Mesenchymal stem cell (in vitro differentiated cells and primary cell): ENCODE results near the gene SLC9A2.
A peak's percentile ranks its signal among the peaks of the same experiment; 100 is the strongest.

ENCODE experiments used
- DNase-seq: peaks from one replicate; pipeline ENCODE4 v3.0.0-alpha.2; 2013
- H2AFZ ChIP-seq: one replicate; pipeline ENCODE4 v1.6.1; 2013; ENCODE audit warnings: low read depth, mild to moderate bottlenecking, control low read depth, inconsistent platforms, low read length, moderate library complexity
- H2AK5ac ChIP-seq: 2 replicates; pipeline ENCODE4 v1.6.1; 2013; ENCODE audit warnings: low read length, moderate library complexity, mild to moderate bottlenecking, inconsistent platforms; ENCODE audit not compliant: severe bottlenecking
- H2BK120ac ChIP-seq: one replicate; pipeline ENCODE4 v1.6.1; 2013; ENCODE audit warnings: low read depth, mild to moderate bottlenecking, inconsistent platforms, low read length, moderate library complexity
- H2BK12ac ChIP-seq, 2 experiments: one replicate each; pipeline ENCODE4 v1.6.1; 2013; ENCODE audit warnings: inconsistent platforms in 2 of 2, low read length in 2 of 2, mild to moderate bottlenecking in 2 of 2, moderate library complexity in 2 of 2, control low read depth in 1 of 2
- H2BK15ac ChIP-seq: one replicate; pipeline ENCODE4 v1.6.1; 2013; ENCODE audit warnings: mild to moderate bottlenecking, low read depth, inconsistent platforms; ENCODE audit not compliant: poor library complexity, severe bottlenecking
- H2BK5ac ChIP-seq: 2 replicates; pipeline ENCODE4 v1.6.1; 2013; ENCODE audit warnings: low read depth, mild to moderate bottlenecking, low read length, control low read depth, inconsistent platforms; ENCODE audit not compliant: poor library complexity, severe bottlenecking
- H3K14ac ChIP-seq, 2 experiments: one replicate each; pipeline ENCODE4 v1.6.1; 2013; ENCODE audit warnings: inconsistent platforms in 2 of 2, low read length in 2 of 2, control low read depth in 1 of 2, mild to moderate bottlenecking in 1 of 2, moderate library complexity in 1 of 2
- H3K18ac ChIP-seq, 2 experiments: one replicate each; pipeline ENCODE4 v1.6.1; 2013; ENCODE audit warnings: inconsistent platforms in 2 of 2, low read length in 2 of 2, control low read depth in 1 of 2, low read depth in 1 of 2, mild to moderate bottlenecking in 1 of 2
- H3K23ac ChIP-seq, 2 experiments: one replicate each; pipeline ENCODE4 v1.6.1; 2013; ENCODE audit warnings: inconsistent platforms in 2 of 2, low read length in 2 of 2, mild to moderate bottlenecking in 2 of 2, moderate library complexity in 2 of 2, control low read depth in 1 of 2
- H3K27ac ChIP-seq: 2 replicates; pipeline ENCODE4 v1.5.1; 2013; ENCODE audit warnings: mild to moderate bottlenecking, moderate library complexity, low read length, control low read depth, inconsistent platforms; ENCODE audit not compliant: poor library complexity, severe bottlenecking
- H3K27me3 ChIP-seq, 2 experiments: 2 replicates each; pipeline versions ENCODE4 v1.6.1 to v1.7.0; 2013; ENCODE audit warnings: low read length in 2 of 2, mild to moderate bottlenecking in 2 of 2, moderate library complexity in 2 of 2, control low read depth in 1 of 2, inconsistent platforms in 1 of 2; ENCODE audit not compliant: control insufficient read depth in 1 of 2, insufficient read depth in 1 of 2
- H3K36me3 ChIP-seq, 2 experiments: 2 replicates each; pipeline versions ENCODE4 v1.6.1 to v1.7.0; 2013; ENCODE audit warnings: low read length in 2 of 2, control low read depth in 1 of 2, inconsistent platforms in 1 of 2, low read depth in 1 of 2, mild to moderate bottlenecking in 1 of 2; ENCODE audit not compliant: insufficient read depth in 2 of 2, control insufficient read depth in 1 of 2
- H3K4ac ChIP-seq, 2 experiments: one replicate each; pipeline ENCODE4 v1.6.1; 2013; ENCODE audit warnings: inconsistent platforms in 2 of 2, low read length in 2 of 2, mild to moderate bottlenecking in 2 of 2, moderate library complexity in 2 of 2, control low read depth in 1 of 2, low read depth in 1 of 2
- H3K4me1 ChIP-seq: 2 replicates; pipeline ENCODE4 v1.6.1; 2013; ENCODE audit warnings: low read depth, low read length, control low read depth; ENCODE audit not compliant: control insufficient read depth, insufficient read depth
- H3K4me2 ChIP-seq: 2 replicates; pipeline ENCODE4 v1.6.1; 2013; ENCODE audit warnings: low read length, mild to moderate bottlenecking, inconsistent platforms; ENCODE audit not compliant: poor library complexity, severe bottlenecking
- H3K4me3 ChIP-seq, 2 experiments: 2 replicates each; pipeline versions ENCODE4 v1.5.1 to v1.7.0; 2013; ENCODE audit warnings: low read length in 2 of 2, mild to moderate bottlenecking in 2 of 2, control low read depth in 1 of 2, low read depth in 1 of 2; ENCODE audit not compliant: insufficient read depth in 1 of 2
- H3K79me1 ChIP-seq: replicated peaks from 2 replicates; pipeline ENCODE4 v1.6.1; 2013; ENCODE audit warnings: mild to moderate bottlenecking, control low read depth, low read length, inconsistent platforms; ENCODE audit not compliant: poor library complexity, severe bottlenecking
- H3K9ac ChIP-seq: 2 replicates; pipeline ENCODE4 v1.7.0; 2013; ENCODE audit warnings: mild to moderate bottlenecking, low read length, moderate library complexity
- H3K9me3 ChIP-seq: 2 replicates; pipeline ENCODE4 v1.7.0; 2013; ENCODE audit warnings: mild to moderate bottlenecking, low read length; ENCODE audit not compliant: control insufficient read depth
- H4K8ac ChIP-seq: one replicate; pipeline ENCODE4 v1.6.1; 2013; ENCODE audit warnings: inconsistent platforms, mild to moderate bottlenecking, low read length, moderate library complexity
- H4K91ac ChIP-seq: one replicate; pipeline ENCODE4 v1.6.1; 2013; ENCODE audit warnings: mild to moderate bottlenecking, low read length, inconsistent platforms
- WGBS: methylation state at CpG from one replicate; pipeline ENCODE4 v1.1.7; 2013; ENCODE audit warnings: mixed read lengths; 5-methylcytosine and 5-hydroxymethylcytosine counted together

Gene SLC9A2

GRCh38 chr2:102736410-102737409 is 117.4 kb downstream of the SLC9A2 start:
- H2BK15ac ChIP-seq = no peak overlapping the region
- peaks cover 0 to 4% of the 10 kb centered on the region in 2 experiments for H3K36me3 ChIP-seq
- peak overlapping the region; percentile 97 for H2AFZ ChIP-seq
- peak overlapping the region in 1 of 2 experiments; percentile 83 for H3K14ac ChIP-seq
- peak overlapping the region; percentile 13 to 54 for H3K4ac ChIP-seq
- no peaks in the 10 kb centered on the region for H3K27me3 ChIP-seq
- H3K9ac ChIP-seq = peak overlapping the region; percentile 89
- peak overlapping the region in 1 of 2 experiments; percentile 21 for H2BK12ac ChIP-seq
- under 1% methylated on average over 47 of the region's 52 CpGs for WGBS
- H2BK120ac ChIP-seq = peak overlapping the region; percentile 40
- peaks cover 20% of the 10 kb centered on the region for H3K79me1 ChIP-seq
- peak overlapping the region; percentile 0 to 34 for H3K23ac ChIP-seq
- DNase-seq = peak; percentile 67
- H3K4me1 ChIP-seq = peaks cover 7% of the 10 kb centered on the region
- peak overlapping the region; percentile 67 to 86 for H3K18ac ChIP-seq
- H3K27ac ChIP-seq = no peak overlapping the region
- no peak overlapping the region for H2BK5ac ChIP-seq
- H2AK5ac ChIP-seq = no peak overlapping the region
- H3K4me2 ChIP-seq = peak overlapping the region; percentile 68
- peak overlapping the region; percentile 83 for H4K8ac ChIP-seq
- no peaks in the 10 kb centered on the region for H3K9me3 ChIP-seq
- no peak overlapping the region for H4K91ac ChIP-seq
- H3K4me3 ChIP-seq = peak overlapping the region; percentile 89 to 96

- no peak for DNase-seq
- Histone ChIP-seq H3K27me3 (no peaks in the 10 kb centered on the region), H3K36me3 (no peaks in the 10 kb centered on the region), H3K9me3 (no peaks in the 10 kb centered on the region), H2AK5ac (no peak overlapping the region), H3K9ac (peak overlapping the region; percentile 89), H3K27ac (no peak overlapping the region), H3K4me1 (peaks cover 7% of the 10 kb centered on the region), H3K4me3 (peak overlapping the region in 1 of 2 experiments; percentile 96), H3K79me1 (peaks cover 19% of the 10 kb centered on the region), H2BK5ac (no peak overlapping the region), H2BK12ac (no peak overlapping the region), H2BK15ac (no peak overlapping the region), H3K4ac (no peak overlapping the region), H3K14ac (no peak overlapping the region), H3K4me2 (no peak overlapping the region), H4K8ac (no peak overlapping the region), H3K18ac (no peak overlapping the region), H3K23ac (no peak overlapping the region), H2AFZ (no peak overlapping the region), H4K91ac (no peak overlapping the region), H2BK120ac (no peak overlapping the region)
- 93% methylated on average over 1 of the region's 1 CpG for WGBS
These were observed 118.1 kb downstream of the SLC9A2 start for GRCh38 chr2:102737431-102737830.

GRCh38 chr2:102743259-102743658 is 123.9 kb downstream of the SLC9A2 start:
- Histone ChIP-seq H3K27me3 (no peaks in the 10 kb centered on the region), H2BK120ac (no peak overlapping the region), H3K36me3 (no peaks in the 10 kb centered on the region), H3K79me1 (peaks cover 4% of the 10 kb centered on the region), H3K18ac (no peak overlapping the region), H2AFZ (no peak overlapping the region), H4K8ac (no peak overlapping the region), H3K9me3 (no peaks in the 10 kb centered on the region), H3K23ac (no peak overlapping the region), H3K4me1 (no peaks in the 10 kb centered on the region), H4K91ac (no peak overlapping the region), H3K9ac (no peak overlapping the region), H2AK5ac (no peak overlapping the region), H2BK5ac (no peak overlapping the region), H2BK12ac (no peak overlapping the region), H2BK15ac (no peak overlapping the region), H3K27ac (no peak overlapping the region), H3K4ac (no peak overlapping the region), H3K4me3 (no peak overlapping the region), H3K14ac (no peak overlapping the region), H3K4me2 (no peak overlapping the region)
- 82% methylated on average over 2 of the region's 3 CpGs for WGBS
- no peak for DNase-seq

- Histone ChIP-seq H3K23ac (no peak overlapping the region), H3K9ac (no peak overlapping the region), H2AK5ac (no peak overlapping the region), H3K4ac (no peak overlapping the region), H3K4me3 (no peak overlapping the region), H3K4me1 (no peaks in the 10 kb centered on the region), H3K18ac (no peak overlapping the region), H3K79me1 (peaks cover 14% of the 10 kb centered on the region), H2BK5ac (no peak overlapping the region), H3K14ac (peak overlapping the region in 1 of 2 experiments; percentile 75), H2AFZ (no peak overlapping the region), H3K9me3 (no peaks in the 10 kb centered on the region), H3K36me3 (no peaks in the 10 kb centered on the region), H4K91ac (no peak overlapping the region), H3K27me3 (no peaks in the 10 kb centered on the region), H3K4me2 (no peak overlapping the region), H2BK120ac (no peak overlapping the region), H3K27ac (no peak overlapping the region), H2BK12ac (no peak overlapping the region), H2BK15ac (no peak overlapping the region), H4K8ac (no peak overlapping the region)
- no peak for DNase-seq
- 92% methylated on average over 4 of the region's 4 CpGs for WGBS
These were observed 128.8 kb downstream of the SLC9A2 start for GRCh38 chr2:102748107-102748506.
